ENCODE measurements around the gene SRMS.

The SRMS gene

GRCh38 chr20:63547725-63548480 is at the start of gene SRMS:
Gene SRMS, minus strand, starts transcription at chr20:63547749. Its CDS starts 286 bp downstream, at chr20:63547463.
- Histone ChIP-seq H3K27me3 (ENCODE audit: insufficient read depth, low read length) (no peaks in the 10 kb centered on the region), H3K4me1 (ENCODE audit: control insufficient read depth, insufficient read depth, low read length, unreplicated experiment) (peaks cover 2% of the 10 kb centered on the region), H3K79me2 (ENCODE audit: control insufficient read depth, insufficient read depth, low read length, unreplicated experiment) (no peaks in the 10 kb centered on the region), H3K4me3 (ENCODE audit: low read depth, low read length) (no peak within 1 kb of the TSS), H3K27ac (ENCODE audit: low read depth, low read length) (no peak within 1 kb of the TSS), H3K36me3 (ENCODE audit: insufficient read depth, low read length) (no peaks in the 10 kb centered on the region), H2AFZ (ENCODE audit: low read length, unreplicated experiment) (no peak within 1 kb of the TSS)

DNA sequence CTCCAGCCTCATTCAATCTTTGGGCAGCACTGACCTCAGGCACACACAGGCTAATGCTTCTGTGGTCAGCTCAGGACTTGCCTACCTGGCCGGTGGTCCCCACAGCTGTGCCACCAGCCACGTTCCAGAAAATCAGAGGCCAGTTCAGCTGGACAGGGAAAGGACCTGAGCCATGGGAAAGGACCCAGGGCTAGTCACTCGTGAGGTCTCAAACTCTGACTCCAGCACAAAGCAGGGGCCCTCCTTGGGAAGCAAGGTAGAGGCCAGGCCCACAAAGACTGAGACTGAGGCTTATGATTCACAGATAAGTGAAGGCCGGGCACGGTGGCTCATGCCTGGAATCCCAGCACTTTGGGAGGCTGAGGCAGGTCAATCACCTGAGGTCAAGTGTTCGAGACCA is 48.9 kb upstream of the SRMS start:
- H3K27ac ChIP-seq (ENCODE audit: low read depth, low read length) = no peak overlapping the region
- H3K4me3 ChIP-seq (ENCODE audit: low read depth, low read length) = no peak overlapping the region
- peaks cover 11% of the 10 kb centered on the region for H3K4me1 ChIP-seq (ENCODE audit: control insufficient read depth, insufficient read depth, low read length, unreplicated experiment)
- H3K27me3 ChIP-seq (ENCODE audit: insufficient read depth, low read length) = no peaks in the 10 kb centered on the region
- no peaks in the 10 kb centered on the region for H3K79me2 ChIP-seq (ENCODE audit: control insufficient read depth, insufficient read depth, low read length, unreplicated experiment)
- no peak overlapping the region for H2AFZ ChIP-seq (ENCODE audit: low read length, unreplicated experiment)
- H3K36me3 ChIP-seq (ENCODE audit: insufficient read depth, low read length) = 0 out of 2 replicates have a peak, but pooled peaks cover 2% of the 10 kb centered on the region

GRCh38 chr20:63595416-63596127 is 48.0 kb upstream of the SRMS start:
- H3K4me3 ChIP-seq (ENCODE audit: low read depth, low read length) = no peak overlapping the region
- peaks cover 11% of the 10 kb centered on the region for H3K4me1 ChIP-seq (ENCODE audit: control insufficient read depth, insufficient read depth, low read length, unreplicated experiment)
- no peaks in the 10 kb centered on the region for H3K27me3 ChIP-seq (ENCODE audit: insufficient read depth, low read length)
- H2AFZ ChIP-seq (ENCODE audit: low read length, unreplicated experiment) = no peak overlapping the region
- no peak overlapping the region for H3K27ac ChIP-seq (ENCODE audit: low read depth, low read length)
- 0 out of 2 replicates have a peak, but pooled peaks cover 2% of the 10 kb centered on the region for H3K36me3 ChIP-seq (ENCODE audit: insufficient read depth, low read length)
- no peaks in the 10 kb centered on the region for H3K79me2 ChIP-seq (ENCODE audit: control insufficient read depth, insufficient read depth, low read length, unreplicated experiment)

GRCh38 chr20:63594043-63594561 is 46.6 kb upstream of the SRMS start:
- Histone ChIP-seq H2AFZ (ENCODE audit: low read length, unreplicated experiment) (no peak overlapping the region), H3K4me3 (ENCODE audit: low read depth, low read length) (no peak overlapping the region), H3K27me3 (ENCODE audit: insufficient read depth, low read length) (no peaks in the 10 kb centered on the region), H3K27ac (ENCODE audit: low read depth, low read length) (no peak overlapping the region), H3K36me3 (ENCODE audit: insufficient read depth, low read length) (0 out of 2 replicates have a peak, but pooled peaks cover 2% of the 10 kb centered on the region), H3K79me2 (ENCODE audit: control insufficient read depth, insufficient read depth, low read length, unreplicated experiment) (no peaks in the 10 kb centered on the region), H3K4me1 (ENCODE audit: control insufficient read depth, insufficient read depth, low read length, unreplicated experiment) (peaks cover 6% of the 10 kb centered on the region)

DNA sequence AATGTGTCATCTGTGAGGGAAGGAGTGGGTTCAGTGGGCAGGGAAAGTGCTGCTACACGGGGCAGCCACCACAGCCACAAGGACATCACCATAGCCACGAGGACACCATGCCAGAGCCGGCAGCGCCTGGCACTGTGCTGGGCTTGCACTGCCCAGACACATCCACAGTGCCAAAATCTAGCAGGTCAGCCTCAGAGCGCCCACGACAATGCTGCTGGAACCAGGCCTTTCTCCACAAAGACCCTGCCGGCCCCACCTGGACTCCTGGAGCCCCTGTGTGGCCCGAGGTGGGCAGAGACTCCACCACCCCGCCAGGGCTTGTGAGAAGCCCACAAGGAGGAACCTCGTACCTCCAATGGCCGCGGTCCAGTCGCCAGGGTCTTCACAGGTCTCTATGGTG is 45.1 kb upstream of the SRMS start:
- no peak overlapping the region for H3K4me3 ChIP-seq (ENCODE audit: low read depth, low read length)
- H3K36me3 ChIP-seq (ENCODE audit: insufficient read depth, low read length) = 0 out of 2 replicates have a peak, but pooled peaks cover 2% of the 10 kb centered on the region
- H3K4me1 ChIP-seq (ENCODE audit: control insufficient read depth, insufficient read depth, low read length, unreplicated experiment) = peaks cover 6% of the 10 kb centered on the region
- H3K27ac ChIP-seq (ENCODE audit: low read depth, low read length) = no peak overlapping the region
- no peaks in the 10 kb centered on the region for H3K27me3 ChIP-seq (ENCODE audit: insufficient read depth, low read length)
- H3K79me2 ChIP-seq (ENCODE audit: control insufficient read depth, insufficient read depth, low read length, unreplicated experiment) = no peaks in the 10 kb centered on the region
- H2AFZ ChIP-seq (ENCODE audit: low read length, unreplicated experiment) = no peak overlapping the region

DNA sequence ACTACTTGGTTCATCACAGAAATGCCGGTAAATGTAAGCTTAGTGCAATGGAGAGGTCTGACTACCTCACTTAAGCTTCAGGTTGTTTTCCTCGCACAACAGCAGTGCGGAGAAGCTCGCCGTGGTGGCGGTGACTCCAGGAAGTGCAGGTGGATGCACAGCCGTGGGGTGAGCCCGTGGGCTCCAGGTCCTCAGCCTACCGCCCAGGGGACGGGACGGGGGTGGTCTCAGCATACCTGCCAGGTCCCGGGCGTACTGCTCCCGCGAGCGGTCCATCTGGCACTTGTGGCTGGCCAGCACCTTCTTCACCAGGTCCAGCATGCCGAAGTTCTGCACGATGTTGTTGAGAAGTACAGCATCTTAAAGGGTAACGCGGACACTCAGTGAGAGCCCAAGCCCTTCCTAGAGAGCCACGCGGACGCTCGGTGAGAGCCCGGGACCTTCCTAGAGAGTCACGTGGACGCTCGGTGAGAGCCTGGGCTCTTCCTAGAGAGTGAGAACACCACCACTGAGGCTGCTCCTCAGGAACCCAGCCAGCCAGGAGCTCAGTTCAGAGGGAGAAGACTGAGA is 44.3 kb upstream of the SRMS start:
- no peak overlapping the region for H2AFZ ChIP-seq (ENCODE audit: low read length, unreplicated experiment)

DNA sequence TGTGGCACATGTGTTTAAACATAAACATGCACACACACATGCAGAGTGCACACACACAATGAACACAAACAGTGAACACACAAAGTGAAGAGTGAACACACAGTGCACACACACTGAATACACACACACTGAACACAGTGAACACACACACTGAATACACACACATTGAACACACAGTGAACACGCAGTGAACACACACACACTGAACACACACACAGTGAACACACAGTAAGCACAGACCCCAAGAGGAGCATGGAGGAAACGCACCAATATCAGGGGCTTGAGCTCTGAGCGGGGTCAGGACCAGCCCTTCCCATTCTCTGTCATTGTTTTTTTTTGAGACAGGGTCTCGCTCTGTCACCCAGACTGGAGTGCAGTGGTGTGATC is 43.6 kb upstream of the SRMS start:
- Histone ChIP-seq H2AFZ (ENCODE audit: low read length, unreplicated experiment) (no peak overlapping the region), H3K27me3 (ENCODE audit: insufficient read depth, low read length) (no peaks in the 10 kb centered on the region), H3K36me3 (ENCODE audit: insufficient read depth, low read length) (0 out of 2 replicates have a peak, but pooled peaks cover 2% of the 10 kb centered on the region), H3K27ac (ENCODE audit: low read depth, low read length) (no peak overlapping the region), H3K4me1 (ENCODE audit: control insufficient read depth, insufficient read depth, low read length, unreplicated experiment) (peaks cover 6% of the 10 kb centered on the region), H3K4me3 (ENCODE audit: low read depth, low read length) (no peak overlapping the region), H3K79me2 (ENCODE audit: control insufficient read depth, insufficient read depth, low read length, unreplicated experiment) (no peaks in the 10 kb centered on the region)

More for the DNA sequence above, 44.3 kb upstream of the SRMS start:
- Histone ChIP-seq H3K4me1 (ENCODE audit: control insufficient read depth, insufficient read depth, low read length, unreplicated experiment) (peaks cover 6% of the 10 kb centered on the region), H3K36me3 (ENCODE audit: insufficient read depth, low read length) (0 out of 2 replicates have a peak, but pooled peaks cover 2% of the 10 kb centered on the region), H3K27ac (ENCODE audit: low read depth, low read length) (no peak overlapping the region), H3K27me3 (ENCODE audit: insufficient read depth, low read length) (no peaks in the 10 kb centered on the region), H3K79me2 (ENCODE audit: control insufficient read depth, insufficient read depth, low read length, unreplicated experiment) (no peaks in the 10 kb centered on the region), H3K4me3 (ENCODE audit: low read depth, low read length) (no peak overlapping the region)

- Histone ChIP-seq H3K27ac (ENCODE audit: low read depth, low read length) (no peak overlapping the region), H3K4me1 (ENCODE audit: control insufficient read depth, insufficient read depth, low read length, unreplicated experiment) (peaks cover 6% of the 10 kb centered on the region), H2AFZ (ENCODE audit: low read length, unreplicated experiment) (no peak overlapping the region), H3K79me2 (ENCODE audit: control insufficient read depth, insufficient read depth, low read length, unreplicated experiment) (no peaks in the 10 kb centered on the region), H3K4me3 (ENCODE audit: low read depth, low read length) (no peak overlapping the region), H3K27me3 (ENCODE audit: insufficient read depth, low read length) (no peaks in the 10 kb centered on the region), H3K36me3 (ENCODE audit: insufficient read depth, low read length) (0 out of 2 replicates have a peak, but pooled peaks cover 2% of the 10 kb centered on the region)
These were observed 42.9 kb upstream of the SRMS start for GRCh38 chr20:63590218-63591146.

DNA sequence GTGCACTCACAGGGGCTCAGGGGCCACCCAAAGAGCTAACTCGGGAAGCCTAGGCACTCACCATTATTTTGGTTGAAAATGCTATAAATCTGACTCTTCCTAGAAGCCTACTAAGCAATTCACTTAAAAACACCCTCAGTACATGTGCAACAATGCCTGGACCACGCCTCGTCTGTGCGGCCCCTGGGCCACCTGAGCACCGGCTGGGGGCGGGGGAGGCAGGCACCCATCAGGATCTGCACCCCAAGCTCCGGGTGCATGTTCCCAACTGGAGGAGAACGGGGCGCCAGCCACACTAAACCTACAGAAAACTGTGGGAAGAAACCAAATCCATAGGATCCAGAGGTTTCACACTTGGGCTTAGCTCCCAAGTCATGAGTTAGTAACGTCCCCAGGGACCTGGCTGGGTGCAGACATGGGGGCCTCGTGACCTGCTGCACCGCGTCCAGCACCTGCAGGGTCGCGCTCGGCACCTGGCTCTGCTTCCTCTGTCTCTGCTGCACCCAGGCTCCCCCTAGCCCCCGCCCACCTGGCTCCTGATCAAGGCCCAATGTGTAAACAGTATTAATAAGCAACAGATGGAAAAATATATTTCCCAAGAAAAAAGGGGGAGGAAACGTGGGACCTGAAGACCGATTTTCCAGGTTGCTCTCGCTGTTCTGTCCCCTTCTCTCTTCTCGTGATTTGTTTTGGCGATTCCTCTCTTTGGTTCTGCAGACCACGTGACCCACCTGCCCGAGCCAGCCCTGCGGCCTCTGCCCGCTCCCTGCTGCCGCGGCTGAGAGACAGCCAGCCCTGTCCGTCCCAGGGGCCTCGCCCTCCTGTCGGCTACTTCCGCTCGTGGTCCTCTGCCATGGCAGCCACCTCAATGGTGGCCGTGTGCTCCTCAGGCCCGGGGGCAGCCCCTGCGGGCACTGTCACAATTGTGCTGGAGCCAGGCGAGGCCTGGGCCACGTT is 42.0 kb upstream of the SRMS start:
- Histone ChIP-seq H3K27ac (ENCODE audit: low read depth, low read length) (no peak overlapping the region), H2AFZ (ENCODE audit: low read length, unreplicated experiment) (no peak overlapping the region), H3K36me3 (ENCODE audit: insufficient read depth, low read length) (0 out of 2 replicates have a peak, but pooled peaks cover 2% of the 10 kb centered on the region)

More for the DNA sequence above, 42.0 kb upstream of the SRMS start:
- no peaks in the 10 kb centered on the region for H3K27me3 ChIP-seq (ENCODE audit: insufficient read depth, low read length)
- H3K4me3 ChIP-seq (ENCODE audit: low read depth, low read length) = no peak overlapping the region
- no peaks in the 10 kb centered on the region for H3K79me2 ChIP-seq (ENCODE audit: control insufficient read depth, insufficient read depth, low read length, unreplicated experiment)
- peaks cover 6% of the 10 kb centered on the region for H3K4me1 ChIP-seq (ENCODE audit: control insufficient read depth, insufficient read depth, low read length, unreplicated experiment)
